GM18907 (cell line): ENCODE results near the gene LTV1.
"Not testable (repeated sequence)": the region's sequence is repeated elsewhere in the genome, so short reads cannot be mapped to it uniquely, and the experiment has no call there.

Source experiments
- ATAC-seq: cut with Tn5 transposase; IDR thresholded peaks from one replicate; pipeline ENCODE4 v1.9.1; 2021; ENCODE audit warnings: mild to moderate bottlenecking, moderate library complexity; ENCODE audit not compliant: unreplicated experiment

Gene LTV1

DNA sequence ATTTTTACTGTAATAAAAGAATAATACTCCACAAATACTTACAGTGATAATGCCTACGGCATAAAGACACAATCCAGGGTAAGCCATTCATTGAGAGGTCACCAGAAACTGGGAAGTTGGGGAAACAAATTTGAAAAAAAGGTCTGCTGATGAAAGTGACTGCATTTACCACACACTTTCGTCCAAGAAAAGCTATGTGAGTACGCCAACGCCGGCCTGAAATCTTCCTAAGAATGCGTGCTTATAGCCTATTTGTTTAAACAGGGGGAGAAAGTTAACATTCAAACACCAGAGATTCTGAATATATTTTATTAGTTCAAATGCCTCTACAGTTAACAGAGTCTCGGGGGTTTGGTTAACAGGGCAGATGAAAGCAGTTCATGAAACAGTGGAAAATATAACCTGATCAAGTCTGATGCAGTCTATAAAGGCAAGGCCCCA lies 657 bp upstream of the LTV1 start:
- ATAC-seq: no peak

DNA sequence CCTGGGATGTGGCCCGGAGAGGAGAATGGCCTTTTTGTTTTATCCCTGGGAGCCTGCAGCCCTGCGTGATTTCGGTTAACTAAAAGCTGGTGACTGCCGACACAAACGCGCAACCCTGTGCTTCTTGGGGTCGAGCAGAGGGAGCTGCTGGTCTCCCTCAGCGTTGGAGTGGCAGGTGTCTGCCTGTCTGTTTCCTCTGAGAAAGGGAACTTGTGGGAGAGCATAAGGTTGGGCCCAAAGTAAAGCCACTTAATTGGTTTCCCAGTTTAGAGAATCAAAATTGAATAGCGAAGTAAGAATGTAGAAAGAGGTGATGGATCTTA lies 500 bp downstream of the LTV1 start:
- ATAC-seq: peak; percentile 14

DNA sequence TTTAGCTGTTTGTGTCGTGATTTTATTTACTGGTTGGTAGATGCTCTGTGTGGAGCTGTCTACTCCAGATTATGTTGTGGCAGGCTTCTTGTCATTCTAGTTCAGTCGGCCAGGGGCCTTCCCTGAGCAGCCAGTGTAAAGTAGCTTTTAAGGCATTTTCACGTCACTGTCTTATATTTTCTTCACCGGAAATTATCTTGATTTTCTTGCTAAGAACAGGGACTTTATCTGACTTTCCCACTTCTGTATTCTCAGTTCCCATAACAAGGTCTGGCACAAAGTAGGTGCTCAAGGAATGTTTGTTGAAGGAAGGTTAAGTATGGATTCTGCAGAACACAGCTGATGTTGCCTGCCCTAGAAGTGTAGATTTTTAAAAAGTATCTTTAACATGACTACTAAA lies 868 bp downstream of the LTV1 start:
- ATAC-seq: no peak

DNA sequence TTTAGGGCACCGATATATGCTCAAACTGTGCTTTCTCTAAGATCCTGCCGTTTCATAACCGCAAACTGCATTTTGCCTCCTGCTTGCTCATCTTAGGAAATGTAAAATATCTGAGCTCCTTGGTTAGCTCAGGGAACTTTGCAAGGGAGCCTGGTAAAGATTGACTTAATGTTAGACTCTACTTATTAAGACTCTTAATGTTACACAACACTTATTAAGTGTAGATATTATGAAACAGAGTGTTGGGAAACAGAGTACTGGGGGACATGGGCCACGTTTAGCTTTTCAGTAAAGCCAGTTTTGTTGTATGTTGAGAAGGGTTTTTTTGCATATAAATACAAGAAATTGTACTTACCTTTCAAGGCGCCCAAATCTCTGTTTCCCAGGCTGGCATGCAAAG lies 1.9 kb downstream of the LTV1 start:
- ATAC-seq: no peak

DNA sequence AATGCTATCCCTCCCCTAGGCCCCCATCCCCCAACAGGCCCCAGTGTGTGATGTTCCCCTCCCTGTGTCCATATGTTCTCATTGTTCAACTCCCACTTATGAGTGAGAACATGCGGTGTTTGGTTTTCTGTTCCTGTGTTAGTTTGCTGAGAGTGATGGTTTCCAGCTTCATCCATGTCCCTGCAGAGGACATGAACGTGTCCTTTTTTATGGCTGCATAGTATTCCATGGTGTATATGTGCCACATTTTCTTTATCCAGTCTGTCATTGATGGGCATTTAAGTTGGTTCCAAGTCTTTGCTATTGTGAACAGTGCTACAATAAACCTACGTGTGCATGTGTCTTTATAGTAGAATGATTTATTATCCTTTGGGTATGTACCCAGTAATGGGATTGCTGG lies 8.6 kb downstream of the LTV1 start:
- ATAC-seq: not testable (repeated sequence)

DNA sequence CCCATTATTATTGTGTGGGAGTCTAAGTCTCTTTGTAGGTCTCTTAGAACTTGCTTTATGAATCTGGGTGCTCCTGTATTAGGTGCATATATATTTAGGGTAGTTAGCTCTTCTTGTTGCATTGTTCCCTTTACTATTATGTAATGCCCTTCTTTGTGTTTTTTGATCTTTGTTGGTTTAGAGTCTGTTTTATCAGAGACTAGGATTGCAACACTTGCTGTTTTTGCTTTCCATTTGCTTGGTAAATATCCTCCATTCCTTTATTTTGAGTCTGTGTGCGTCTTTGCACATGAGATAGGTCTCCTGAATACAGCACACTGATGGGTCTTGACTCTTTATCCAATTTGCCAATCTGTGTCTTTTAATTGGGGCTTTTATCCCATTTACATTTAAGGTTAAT lies 11.9 kb downstream of the LTV1 start:
- not testable (repeated sequence) for ATAC-seq

DNA sequence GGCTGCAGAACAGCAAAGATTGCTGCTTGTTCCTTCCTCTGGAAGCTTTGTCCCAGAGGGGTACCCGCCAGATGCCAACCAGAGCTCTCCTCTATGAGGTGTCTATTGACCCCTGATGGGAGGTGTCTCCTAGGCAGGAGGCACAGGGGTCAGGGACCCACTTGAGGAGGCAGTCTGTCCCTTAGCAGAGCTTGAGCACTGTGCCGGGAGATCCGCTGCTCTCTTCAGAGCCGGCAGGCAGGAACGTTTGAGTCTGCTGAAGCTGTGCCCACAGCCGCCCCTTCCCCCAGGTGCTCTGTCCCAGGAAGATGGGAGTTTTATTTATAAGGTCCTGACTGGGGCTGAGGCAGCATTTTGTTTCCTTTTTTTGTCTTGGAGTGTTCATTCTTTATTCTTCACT lies 13.6 kb downstream of the LTV1 start:
- ATAC-seq: not testable (repeated sequence)

DNA sequence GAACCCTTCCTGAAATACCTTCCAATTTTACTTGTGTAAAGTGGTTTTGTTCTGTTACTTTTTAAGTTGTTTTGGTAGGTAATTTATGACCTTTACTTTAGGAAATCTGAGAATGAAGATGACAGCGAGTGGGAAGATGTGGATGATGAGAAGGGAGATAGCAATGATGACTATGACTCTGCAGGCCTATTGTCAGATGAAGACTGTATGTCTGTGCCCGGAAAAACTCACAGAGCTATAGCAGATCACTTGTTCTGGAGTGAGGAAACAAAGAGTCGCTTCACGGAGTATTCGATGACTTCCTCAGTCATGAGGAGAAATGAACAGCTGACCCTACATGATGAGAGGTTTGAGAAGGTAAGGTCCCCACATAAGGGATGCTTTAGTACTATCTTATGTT lies 14.5 kb downstream of the LTV1 start:
- ATAC-seq: no peak

DNA sequence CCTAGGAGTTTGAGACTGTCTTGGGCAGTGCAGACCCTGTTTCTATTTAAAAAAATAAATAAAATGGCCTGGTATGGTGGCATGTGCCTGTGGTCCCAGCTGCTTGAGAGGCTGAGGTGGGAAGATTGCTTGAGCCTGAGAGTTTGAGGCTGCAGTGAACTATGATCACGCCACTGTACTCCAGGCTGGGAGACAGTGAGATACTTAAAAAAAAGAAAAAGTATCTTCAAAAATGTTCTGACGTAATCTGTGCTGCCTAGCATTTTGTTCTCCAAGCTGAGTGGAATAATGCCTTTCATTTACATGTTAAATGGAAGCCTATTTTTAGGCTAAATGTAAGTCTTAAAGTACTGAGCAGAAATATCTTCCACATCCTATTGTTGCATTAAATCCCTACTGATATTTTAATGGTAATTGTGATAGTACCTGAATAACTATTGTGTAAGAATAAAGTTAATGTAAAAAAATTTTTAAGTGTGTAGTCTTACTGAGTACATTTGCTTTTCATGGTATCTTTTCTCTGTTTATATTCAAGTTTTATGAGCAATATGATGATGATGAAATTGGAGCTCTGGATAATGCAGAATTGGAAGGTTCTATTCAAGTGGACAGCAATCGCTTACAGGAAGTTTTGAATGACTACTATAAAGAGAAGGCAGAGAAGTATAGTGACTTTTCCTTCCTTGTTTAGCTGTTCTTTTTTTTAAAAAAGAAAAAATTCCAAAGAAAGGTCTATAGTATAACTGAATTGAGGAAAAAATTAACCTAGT lies 16.9 kb downstream of the LTV1 start:
- ATAC-seq: no peak

DNA sequence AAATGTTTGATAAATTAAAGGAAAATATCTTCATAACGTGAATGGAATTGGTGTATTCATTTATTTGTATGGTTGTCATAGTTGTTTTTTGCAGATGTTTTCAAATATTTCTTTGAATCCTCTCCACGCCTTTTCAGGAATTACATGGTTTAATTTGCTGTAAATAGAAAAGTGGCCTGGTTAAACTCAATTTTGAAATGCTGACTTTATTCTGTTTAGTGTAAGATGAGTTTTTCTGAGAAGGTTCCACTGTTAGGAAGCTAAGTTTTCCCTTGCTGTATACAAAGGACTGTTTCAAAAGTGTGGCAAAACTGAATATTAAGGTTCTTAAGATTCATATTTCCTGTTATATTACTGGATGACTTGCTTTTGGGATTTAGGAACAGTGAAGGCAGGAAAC lies 20.6 kb downstream of the LTV1 start:
- no peak for ATAC-seq

DNA sequence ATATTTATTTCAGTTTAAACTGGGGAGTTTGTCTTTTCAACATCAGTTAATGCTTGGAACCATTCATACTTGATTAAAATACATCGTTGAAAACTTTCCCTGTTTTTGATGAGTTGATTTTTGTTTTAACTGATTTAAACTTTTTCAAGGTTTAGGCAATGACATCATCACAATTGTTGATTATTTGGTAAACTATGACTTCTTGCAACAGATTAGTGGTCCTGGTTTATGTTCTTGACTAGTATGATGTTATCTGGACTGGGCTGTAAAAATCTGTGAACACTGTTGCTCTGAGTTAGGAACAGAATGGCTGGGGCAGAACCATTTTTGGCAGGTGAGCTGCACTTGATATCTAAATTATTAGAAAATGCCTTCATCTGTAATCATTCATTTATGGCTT lies 21.1 kb downstream of the LTV1 start, which contains the start of gene ZC2HC1B:
TSS of gene ZC2HC1B (plus strand) at position 241 of the 400 bp plus-strand sequence. CDS start at position 307, 66 bp downstream.
- no peak for ATAC-seq

DNA sequence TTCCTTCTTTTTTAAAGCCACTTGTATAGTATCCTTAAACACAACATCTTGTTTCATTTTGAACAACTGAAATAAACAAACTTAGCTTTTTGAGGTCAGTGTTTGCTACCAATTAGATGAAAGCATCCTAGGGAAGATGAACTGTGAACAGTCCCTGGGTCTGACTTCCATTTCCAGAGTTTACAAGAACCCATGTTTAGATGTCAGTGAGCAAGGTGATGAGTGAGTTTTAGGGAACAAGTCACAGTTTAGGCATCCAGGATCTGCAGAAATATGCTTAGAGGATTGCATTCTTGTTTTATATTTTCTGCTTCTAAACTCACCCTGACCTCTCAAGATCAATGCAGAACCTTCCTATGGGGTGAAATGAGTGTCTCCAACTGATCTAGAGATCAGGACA lies 24.1 kb downstream of the LTV1 start:
- ATAC-seq: no peak

DNA sequence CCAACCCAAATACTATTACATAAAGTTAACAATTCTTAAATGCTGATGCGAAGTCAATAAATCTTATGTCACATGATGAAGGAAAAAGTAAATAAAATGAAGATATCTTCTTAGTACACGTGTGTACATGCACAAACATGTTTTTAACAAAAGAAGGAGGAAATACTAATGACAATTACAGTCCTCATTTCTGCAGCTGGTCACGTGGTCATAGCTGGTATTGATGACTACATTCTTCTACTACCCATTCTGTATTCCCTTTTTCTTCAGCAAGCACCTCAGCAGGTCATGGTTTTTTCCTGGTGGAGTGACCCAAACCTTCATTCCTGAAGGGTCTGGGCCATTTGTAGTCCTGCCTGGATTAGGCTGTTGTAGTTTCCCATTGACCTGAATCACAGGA lies 25.7 kb downstream of the LTV1 start:
- ATAC-seq: not testable (repeated sequence)

DNA sequence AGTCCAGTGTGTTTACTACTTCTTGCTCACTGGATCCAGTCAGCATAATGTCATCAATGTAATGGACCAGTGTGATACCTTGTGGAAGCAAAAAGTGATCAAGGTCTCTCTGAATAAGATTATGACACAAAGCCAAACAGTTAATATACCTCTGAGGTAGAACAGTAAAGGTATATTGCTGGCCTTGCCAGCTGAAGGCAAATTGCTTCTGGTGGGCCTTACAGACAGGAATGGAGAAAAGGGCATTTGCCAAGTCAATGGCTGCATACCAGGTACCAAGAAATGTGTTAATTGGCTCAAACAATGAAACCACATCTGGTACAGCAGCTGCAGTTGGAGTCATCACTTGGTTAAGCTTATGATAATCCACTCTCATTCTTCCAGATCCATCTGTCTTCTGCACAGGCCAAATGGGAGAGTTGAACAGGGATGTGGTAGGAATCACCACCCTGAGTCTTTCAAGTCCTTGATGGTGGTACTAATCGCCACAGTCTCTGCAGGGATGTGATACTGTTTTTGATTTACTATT lies 28.1 kb downstream of the LTV1 start:
- ATAC-seq: not testable (repeated sequence)

DNA sequence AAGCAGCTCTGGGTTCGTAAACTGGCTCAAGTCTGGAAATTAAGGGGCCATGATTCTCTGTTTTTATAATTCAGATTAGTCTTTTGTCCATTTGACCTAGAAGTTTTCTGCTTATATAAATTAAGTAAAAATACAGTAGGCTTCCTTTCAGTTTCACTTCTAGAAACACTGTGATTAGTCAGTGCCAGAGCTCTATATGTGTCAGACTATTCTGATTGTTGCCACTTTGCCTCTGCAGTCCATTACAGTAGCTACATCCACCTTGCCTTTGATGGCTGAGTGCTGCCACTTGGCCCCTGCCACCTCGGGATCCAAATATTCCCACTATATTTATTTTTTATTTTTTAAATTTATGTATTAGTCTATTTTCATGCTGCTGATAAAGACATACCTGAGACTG lies 29.1 kb downstream of the LTV1 start:
- ATAC-seq: peak; percentile 95

DNA sequence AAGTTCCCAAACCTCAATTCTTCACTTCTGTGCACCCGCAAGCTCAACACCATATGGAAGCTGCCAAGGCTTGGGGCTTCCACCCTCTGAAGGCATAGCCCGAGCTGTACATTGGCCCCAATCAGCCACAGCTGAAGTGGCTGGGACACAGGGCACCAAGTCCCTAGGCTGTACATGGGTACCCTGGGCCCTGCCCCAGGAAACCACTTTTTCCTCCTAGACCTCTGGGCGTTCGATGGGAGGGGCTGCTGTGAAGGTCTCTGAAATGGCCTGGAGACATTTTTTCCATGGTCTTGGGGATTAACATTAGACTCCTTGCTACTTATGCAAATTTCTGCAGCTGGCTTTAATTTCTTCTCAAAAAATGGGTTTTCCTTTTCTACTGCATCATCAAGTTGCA lies 30.5 kb downstream of the LTV1 start:
- not testable (repeated sequence) for ATAC-seq

DNA sequence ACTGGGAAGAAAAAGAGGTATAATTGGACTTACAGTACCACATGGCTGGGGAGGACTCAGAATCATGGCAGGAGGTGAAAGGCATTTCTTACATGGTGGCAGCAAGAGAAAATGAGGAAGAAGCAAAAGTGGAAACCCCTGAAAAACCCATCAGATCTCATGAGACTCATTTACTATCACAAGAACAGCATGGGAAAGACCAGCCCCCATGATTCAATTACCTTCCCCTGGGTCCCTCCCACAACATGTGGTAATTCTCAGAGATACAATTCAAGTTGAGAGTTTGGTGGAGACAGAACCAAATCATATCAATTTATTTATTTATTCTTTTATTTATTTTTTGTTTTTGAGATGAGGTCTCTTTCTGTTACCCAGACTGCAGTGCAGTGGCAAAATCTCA lies 31.4 kb downstream of the LTV1 start:
- ATAC-seq: not testable (repeated sequence)

DNA sequence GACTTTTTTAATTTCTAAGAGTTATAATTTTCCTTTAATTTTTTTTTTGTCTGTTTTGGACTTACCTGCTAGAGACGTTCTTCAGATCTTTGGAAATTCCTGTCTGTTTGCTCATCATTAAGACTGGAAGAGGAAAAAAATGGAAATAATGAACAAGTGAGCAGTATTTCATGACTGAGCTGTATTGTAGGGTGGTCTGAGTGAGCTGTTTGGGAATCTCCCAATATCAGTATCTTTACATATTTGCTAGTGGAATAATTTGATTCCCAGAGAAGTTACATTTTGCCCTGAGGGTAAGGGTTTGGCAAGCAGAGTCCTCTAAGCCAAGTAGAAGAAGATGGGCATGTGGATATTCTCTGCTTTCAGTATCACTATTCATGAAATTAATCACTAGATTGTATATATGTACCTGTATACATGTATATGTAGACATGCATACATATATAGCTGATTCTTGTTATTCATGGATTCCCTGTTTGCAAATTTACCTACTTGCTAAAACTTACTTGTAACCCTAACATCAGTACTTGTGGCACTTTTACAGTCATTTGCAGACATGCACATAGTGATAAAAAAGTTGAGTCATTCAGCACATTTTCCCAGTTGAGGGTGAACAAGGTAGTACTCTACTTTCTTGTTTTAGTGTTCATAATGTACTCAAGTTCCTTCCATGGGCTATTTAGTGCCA lies 34.6 kb downstream of the LTV1 start:
- no peak for ATAC-seq

DNA sequence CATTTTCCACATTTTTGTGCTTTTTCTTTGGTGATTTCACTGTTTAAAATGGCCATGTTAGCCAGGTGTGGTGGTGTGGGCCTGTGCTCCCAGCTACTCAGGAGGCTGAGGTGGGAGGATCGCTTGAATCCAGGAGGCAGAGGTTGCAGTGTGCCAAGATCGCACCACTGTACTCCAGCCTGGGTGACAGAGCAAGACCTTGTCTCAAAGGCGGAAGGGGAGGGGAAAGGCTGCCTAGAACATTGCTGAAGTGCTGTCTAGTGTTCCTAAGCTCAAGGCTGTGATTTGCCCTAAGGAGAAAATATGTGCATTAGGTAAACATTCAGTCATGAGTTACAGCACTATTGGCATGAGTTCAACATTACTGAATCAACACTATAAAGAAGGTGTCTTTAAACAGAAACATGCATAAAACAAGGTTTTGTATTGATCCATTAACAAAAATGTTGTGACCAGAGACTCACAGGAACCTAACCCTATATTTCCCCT lies 35.2 kb downstream of the LTV1 start:
- ATAC-seq: no peak

DNA sequence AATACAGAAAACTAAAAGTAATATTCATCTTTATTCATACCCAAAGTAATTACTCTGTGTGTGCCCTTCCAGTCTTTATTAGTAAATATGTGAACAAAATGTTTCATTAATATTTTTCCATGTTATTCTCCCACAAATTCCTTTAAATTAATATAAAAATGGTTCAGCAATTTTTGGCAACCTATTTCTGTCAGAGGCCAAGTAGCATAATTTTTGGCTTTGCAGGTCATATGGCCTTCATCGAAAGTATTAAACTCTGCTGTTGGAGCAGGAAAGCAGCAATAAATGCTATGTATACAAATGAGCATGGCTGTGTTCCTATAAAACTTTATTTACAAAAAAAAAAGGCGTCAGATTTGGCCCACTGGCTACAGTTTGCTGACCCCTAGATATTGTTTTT lies 37.3 kb downstream of the LTV1 start:
- no peak for ATAC-seq

DNA sequence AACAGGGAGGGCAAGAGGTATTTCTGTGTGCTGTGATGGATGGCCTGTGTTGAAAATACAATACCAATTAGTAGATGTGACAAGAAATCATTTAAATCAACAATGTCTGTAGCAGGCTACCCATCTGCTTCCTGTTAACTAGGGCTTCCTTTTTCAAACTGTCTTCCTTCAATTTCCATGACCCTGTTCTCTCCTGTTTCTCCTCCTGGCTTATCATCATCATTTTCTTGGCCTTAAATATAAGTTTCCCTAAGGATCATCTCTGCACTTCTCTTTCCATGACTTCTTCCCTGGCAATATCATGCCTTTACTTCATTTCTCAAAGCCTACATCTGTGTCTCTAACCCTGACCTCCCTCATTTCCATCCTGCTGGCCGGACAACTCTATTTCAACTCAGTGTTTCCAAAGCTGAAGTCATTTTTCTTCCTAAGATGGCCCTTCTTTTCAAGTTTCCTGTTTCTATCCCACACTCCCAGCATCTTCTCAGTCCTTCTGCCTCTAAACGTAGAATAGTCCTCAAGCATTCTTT lies 39.3 kb downstream of the LTV1 start:
- ATAC-seq: no peak
